ENCODE data around the gene CDH2. TPM values are rescaled to one million over a fixed set of nuclear protein-coding genes. Genes with fewer than 3 reads are reported as not detected.
"Not testable (repeated sequence)": the region's sequence is repeated elsewhere in the genome, so short reads cannot be mapped to it uniquely, and the experiment has no call there.

Gene CDH2
- polyA plus RNA-seq, 2 donors: 0.12 to 0.38 TPM

- Histone ChIP-seq H3K36me3 (ENCODE audit: control insufficient read depth in 2 of 2, insufficient read depth in 2 of 2, low read length in 1 of 2) (no peaks in the 10 kb centered on the region), H3K4me1 (ENCODE audit: control insufficient read depth in 2 of 2, insufficient read depth in 2 of 2, low read length in 1 of 2) (no peaks in the 10 kb centered on the region), H3K4me3 (ENCODE audit: low read depth in 1 of 2, low read length in 2 of 2) (no peak overlapping the region), H3K27me3 (ENCODE audit: control insufficient read depth in 1 of 2, insufficient read depth in 2 of 2, low read length in 2 of 2) (no peaks in the 10 kb centered on the region), H3K9me3 (ENCODE audit: control insufficient read depth in 2 of 2, insufficient read depth in 1 of 2, low read depth in 1 of 2, low read length in 1 of 2) (no peaks in the 10 kb centered on the region), H3K27ac (ENCODE audit: low read depth in 2 of 2, low read length in 1 of 2) (no peak overlapping the region)
- 86% methylated on average over 6 of the region's 6 CpGs for WGBS, 2 donors
Observed at GRCh38 chr18:27942706-27943105, 234.2 kb downstream of the CDH2 start.

GRCh38 chr18:27931535-27931934 lies 245.4 kb downstream of the CDH2 start:
- no peaks in the 10 kb centered on the region for H3K9me3 ChIP-seq (ENCODE audit: control insufficient read depth in 2 of 2, insufficient read depth in 1 of 2, low read depth in 1 of 2, low read length in 1 of 2)
- H3K36me3 ChIP-seq (ENCODE audit: control insufficient read depth in 2 of 2, insufficient read depth in 2 of 2, low read length in 1 of 2): no peaks in the 10 kb centered on the region
- H3K4me3 ChIP-seq (ENCODE audit: low read depth in 1 of 2, low read length in 2 of 2): no peak overlapping the region
- H3K27ac ChIP-seq (ENCODE audit: low read depth in 2 of 2, low read length in 1 of 2): no peak overlapping the region
- no peaks in the 10 kb centered on the region for H3K27me3 ChIP-seq (ENCODE audit: control insufficient read depth in 1 of 2, insufficient read depth in 2 of 2, low read length in 2 of 2)
- 51 to 57% methylated on average over 3 of the region's 3 CpGs for WGBS, 2 donors
- no peaks in the 10 kb centered on the region for H3K4me1 ChIP-seq (ENCODE audit: control insufficient read depth in 2 of 2, insufficient read depth in 2 of 2, low read length in 1 of 2)

- Histone ChIP-seq H3K4me3 (ENCODE audit: low read depth in 1 of 2, low read length in 2 of 2) (no peak overlapping the region), H3K27me3 (ENCODE audit: control insufficient read depth in 1 of 2, insufficient read depth in 2 of 2, low read length in 2 of 2) (no peaks in the 10 kb centered on the region), H3K36me3 (ENCODE audit: control insufficient read depth in 2 of 2, insufficient read depth in 2 of 2, low read length in 1 of 2) (no peaks in the 10 kb centered on the region), H3K9me3 (ENCODE audit: control insufficient read depth in 2 of 2, insufficient read depth in 1 of 2, low read depth in 1 of 2, low read length in 1 of 2) (no peaks in the 10 kb centered on the region), H3K4me1 (ENCODE audit: control insufficient read depth in 2 of 2, insufficient read depth in 2 of 2, low read length in 1 of 2) (peaks cover 0 to 2% of the 10 kb centered on the region in 2 donors), H3K27ac (ENCODE audit: low read depth in 2 of 2, low read length in 1 of 2) (no peak overlapping the region)
- 44 to 54% methylated on average over 5 of the region's 5 CpGs for WGBS, 2 donors
Observed at GRCh38 chr18:27922780-27923179, 254.2 kb downstream of the CDH2 start.

GRCh38 chr18:27921904-27922751 lies 254.8 kb downstream of the CDH2 start:
- Histone ChIP-seq H3K36me3 (ENCODE audit: control insufficient read depth in 2 of 2, insufficient read depth in 2 of 2, low read length in 1 of 2) (no peaks in the 10 kb centered on the region), H3K4me1 (ENCODE audit: control insufficient read depth in 2 of 2, insufficient read depth in 2 of 2, low read length in 1 of 2) (peaks cover 0 to 2% of the 10 kb centered on the region in 2 donors), H3K27ac (ENCODE audit: low read depth in 2 of 2, low read length in 1 of 2) (peak overlapping the region; percentile 26 to 45), H3K9me3 (ENCODE audit: control insufficient read depth in 2 of 2, insufficient read depth in 1 of 2, low read depth in 1 of 2, low read length in 1 of 2) (no peaks in the 10 kb centered on the region), H3K27me3 (ENCODE audit: control insufficient read depth in 1 of 2, insufficient read depth in 2 of 2, low read length in 2 of 2) (no peaks in the 10 kb centered on the region), H3K4me3 (ENCODE audit: low read depth in 1 of 2, low read length in 2 of 2) (peak overlapping the region in 1 of 2 donors; percentile 29)
- 40 to 54% methylated on average over 18 of the region's 18 CpGs for WGBS, 2 donors

GRCh38 chr18:27921392-27921791 lies 255.5 kb downstream of the CDH2 start:
- Histone ChIP-seq H3K9me3 (ENCODE audit: control insufficient read depth in 2 of 2, insufficient read depth in 1 of 2, low read depth in 1 of 2, low read length in 1 of 2) (no peaks in the 10 kb centered on the region), H3K36me3 (ENCODE audit: control insufficient read depth in 2 of 2, insufficient read depth in 2 of 2, low read length in 1 of 2) (no peaks in the 10 kb centered on the region), H3K4me3 (ENCODE audit: low read depth in 1 of 2, low read length in 2 of 2) (no peak overlapping the region), H3K4me1 (ENCODE audit: control insufficient read depth in 2 of 2, insufficient read depth in 2 of 2, low read length in 1 of 2) (peaks cover 0 to 2% of the 10 kb centered on the region in 2 donors), H3K27me3 (ENCODE audit: control insufficient read depth in 1 of 2, insufficient read depth in 2 of 2, low read length in 2 of 2) (no peaks in the 10 kb centered on the region), H3K27ac (ENCODE audit: low read depth in 2 of 2, low read length in 1 of 2) (peak overlapping the region in 1 of 2 donors; percentile 48)
- 50 to 67% methylated on average over 8 of the region's 8 CpGs for WGBS, 2 donors

GRCh38 chr18:27920836-27921235 lies 256.1 kb downstream of the CDH2 start:
- H3K27me3 ChIP-seq (ENCODE audit: control insufficient read depth in 1 of 2, insufficient read depth in 2 of 2, low read length in 2 of 2): no peaks in the 10 kb centered on the region
- WGBS, 2 donors: 92 to 95% methylated on average over 3 of the region's 3 CpGs
- no peak overlapping the region for H3K4me3 ChIP-seq (ENCODE audit: low read depth in 1 of 2, low read length in 2 of 2)
- no peaks in the 10 kb centered on the region for H3K36me3 ChIP-seq (ENCODE audit: control insufficient read depth in 2 of 2, insufficient read depth in 2 of 2, low read length in 1 of 2)
- peaks cover 0 to 2% of the 10 kb centered on the region in 2 donors for H3K4me1 ChIP-seq (ENCODE audit: control insufficient read depth in 2 of 2, insufficient read depth in 2 of 2, low read length in 1 of 2)
- no peak overlapping the region for H3K27ac ChIP-seq (ENCODE audit: low read depth in 2 of 2, low read length in 1 of 2)
- H3K9me3 ChIP-seq (ENCODE audit: control insufficient read depth in 2 of 2, insufficient read depth in 1 of 2, low read depth in 1 of 2, low read length in 1 of 2): no peaks in the 10 kb centered on the region

GRCh38 chr18:27906189-27906588 lies 270.7 kb downstream of the CDH2 start:
- not testable (repeated sequence) for H3K27me3 ChIP-seq (ENCODE audit: control insufficient read depth in 1 of 2, insufficient read depth in 2 of 2, low read length in 2 of 2); H3K4me1 ChIP-seq (ENCODE audit: control insufficient read depth in 2 of 2, insufficient read depth in 2 of 2, low read length in 1 of 2); H3K4me3 ChIP-seq (ENCODE audit: low read depth in 1 of 2, low read length in 2 of 2); H3K9me3 ChIP-seq (ENCODE audit: control insufficient read depth in 2 of 2, insufficient read depth in 1 of 2, low read depth in 1 of 2, low read length in 1 of 2); H3K36me3 ChIP-seq (ENCODE audit: control insufficient read depth in 2 of 2, insufficient read depth in 2 of 2, low read length in 1 of 2); H3K27ac ChIP-seq (ENCODE audit: low read depth in 2 of 2, low read length in 1 of 2)
- 91% methylated on average over 2 of the region's 2 CpGs for WGBS, 2 donors

GRCh38 chr18:27903906-27904305 lies 273.0 kb downstream of the CDH2 start:
- H3K4me1 ChIP-seq (ENCODE audit: control insufficient read depth in 2 of 2, insufficient read depth in 2 of 2, low read length in 1 of 2): no peaks in the 10 kb centered on the region
- 70 to 85% methylated on average over 3 of the region's 3 CpGs for WGBS, 2 donors
- no peaks in the 10 kb centered on the region for H3K27me3 ChIP-seq (ENCODE audit: control insufficient read depth in 1 of 2, insufficient read depth in 2 of 2, low read length in 2 of 2)
- H3K27ac ChIP-seq (ENCODE audit: low read depth in 2 of 2, low read length in 1 of 2): no peak overlapping the region
- no peaks in the 10 kb centered on the region for H3K9me3 ChIP-seq (ENCODE audit: control insufficient read depth in 2 of 2, insufficient read depth in 1 of 2, low read depth in 1 of 2, low read length in 1 of 2)
- H3K36me3 ChIP-seq (ENCODE audit: control insufficient read depth in 2 of 2, insufficient read depth in 2 of 2, low read length in 1 of 2): no peaks in the 10 kb centered on the region
- no peak overlapping the region for H3K4me3 ChIP-seq (ENCODE audit: low read depth in 1 of 2, low read length in 2 of 2)

- H3K27ac ChIP-seq (ENCODE audit: low read depth in 2 of 2, low read length in 1 of 2): no peak overlapping the region
- H3K4me3 ChIP-seq (ENCODE audit: low read depth in 1 of 2, low read length in 2 of 2): no peak overlapping the region
- H3K36me3 ChIP-seq (ENCODE audit: control insufficient read depth in 2 of 2, insufficient read depth in 2 of 2, low read length in 1 of 2): no peaks in the 10 kb centered on the region
- H3K9me3 ChIP-seq (ENCODE audit: control insufficient read depth in 2 of 2, insufficient read depth in 1 of 2, low read depth in 1 of 2, low read length in 1 of 2): no peaks in the 10 kb centered on the region
- no peaks in the 10 kb centered on the region for H3K4me1 ChIP-seq (ENCODE audit: control insufficient read depth in 2 of 2, insufficient read depth in 2 of 2, low read length in 1 of 2)
- WGBS, 2 donors: 45 to 59% methylated on average over 4 of the region's 4 CpGs
- H3K27me3 ChIP-seq (ENCODE audit: control insufficient read depth in 1 of 2, insufficient read depth in 2 of 2, low read length in 2 of 2): no peaks in the 10 kb centered on the region
Observed at GRCh38 chr18:27901424-27902226, 275.3 kb downstream of the CDH2 start.

All from esophagus (tissue), 2 donors.